H1 (cell line): ENCODE results near the gene RPIA. TPM values are rescaled to one million over a fixed set of nuclear protein-coding genes. Genes with fewer than 3 reads are reported as not detected.

Experiments used
- CTCF ChIA-PET: fragments of 300-600 bp; sonication (Branson Sonifier 250); formaldehyde crosslinking; loops from one replicate; lab custom pipeline; 2021; ENCODE audit not compliant: partially characterized antibody; lab: Charles Lee
- POLR2A ChIA-PET: fragments of 300-600 bp; sonication (Branson Sonifier 250); formaldehyde crosslinking; loops from one replicate; lab custom pipeline; 2021; ENCODE audit warnings: inconsistent platforms; ENCODE audit not compliant: partially characterized antibody; lab: Charles Lee
- DNase-seq, 2 experiments: peaks; one replicate each; pipeline versions ENCODE4 v3.0.0 to v3.0.0-alpha.2; 2010 to 2022; ENCODE audit warnings: low spot score in 2 of 2, low read depth in 1 of 2, mixed read lengths in 1 of 2
- FAIRE-seq: peaks from 2 replicates; lab custom pipeline; 2011; peaks lifted over from hg19 to GRCh38; lab: Jason Lieb, UNC
- H2AFZ ChIP-seq: 2 replicates; pipeline ENCODE4 v1.8.1; 2012; ENCODE audit warnings: low read length, inconsistent platforms
- H2AK5ac ChIP-seq: 2 replicates; pipeline ENCODE4 v1.6.1; 2013; ENCODE audit warnings: low read depth, low read length
- H2BK120ac ChIP-seq: replicated peaks from 2 replicates; pipeline ENCODE3; 2013; ENCODE audit warnings: low read depth, low read length, inconsistent platforms
- H2BK12ac ChIP-seq: 2 replicates; pipeline ENCODE4 v1.6.1; 2013; ENCODE audit warnings: low read depth, low read length
- H2BK15ac ChIP-seq: 2 replicates; pipeline ENCODE4 v1.6.1; 2013; ENCODE audit warnings: low read length
- H2BK20ac ChIP-seq: 2 replicates; pipeline ENCODE4 v1.6.1; 2013; ENCODE audit warnings: low read length
- H2BK5ac ChIP-seq: 2 replicates; pipeline ENCODE4 v1.6.1; 2013; ENCODE audit warnings: low read depth, low read length
- H3K14ac ChIP-seq: 2 replicates; pipeline ENCODE4 v1.6.1; 2013; ENCODE audit warnings: inconsistent platforms; ENCODE audit not compliant: insufficient read length
- H3K18ac ChIP-seq: 2 replicates; pipeline ENCODE4 v1.6.1; 2013; ENCODE audit warnings: low read length; ENCODE audit errors: extremely low read depth
- H3K23ac ChIP-seq: 2 replicates; pipeline ENCODE4 v1.6.1; 2013; ENCODE audit warnings: inconsistent platforms; ENCODE audit not compliant: insufficient read length
- H3K23me2 ChIP-seq: 2 replicates; pipeline ENCODE4 v1.6.1; 2013; ENCODE audit warnings: low read depth, low read length
- H3K27ac ChIP-seq: 2 replicates; pipeline ENCODE4 v1.6.1; 2011; ENCODE audit warnings: low read depth, low read length, inconsistent platforms
- H3K27me3 ChIP-seq, 4 experiments: replicated peaks in 1 of 4; 1 replicate in 1 of 4; 2 replicates in 3 of 4; pipeline versions ENCODE4 v1.6.1 to v1.8.1; 2011 to 2013; ENCODE audit warnings: low read length in 3 of 4, mild to moderate bottlenecking in 3 of 4, inconsistent platforms in 2 of 4, mixed read lengths in 2 of 4, moderate library complexity in 1 of 4; ENCODE audit not compliant: control insufficient read depth in 3 of 4, insufficient read depth in 3 of 4; ENCODE audit errors: extremely low read depth in 1 of 4
- H3K36me3 ChIP-seq, 4 experiments: 2 replicates each; pipeline versions ENCODE4 v1.6.1 to v1.8.1; 2011 to 2013; ENCODE audit warnings: mild to moderate bottlenecking in 4 of 4, low read length in 3 of 4, moderate library complexity in 2 of 4, control low read depth in 1 of 4, inconsistent platforms in 1 of 4; ENCODE audit not compliant: insufficient read depth in 4 of 4, control insufficient read depth in 2 of 4
- H3K4ac ChIP-seq: replicated peaks from 2 replicates; pipeline ENCODE3; 2013; ENCODE audit warnings: low read length, low read depth, mixed read lengths, inconsistent platforms; ENCODE audit not compliant: insufficient read length
- H3K4me1 ChIP-seq, 4 experiments: replicated peaks in 1 of 4; 1 replicate in 1 of 4; 2 replicates in 3 of 4; pipeline versions ENCODE4 v1.6.1 to v1.8.1; 2011 to 2013; ENCODE audit warnings: low read length in 3 of 4, inconsistent platforms in 2 of 4, mixed read lengths in 1 of 4; ENCODE audit not compliant: insufficient read depth in 4 of 4, control insufficient read depth in 3 of 4
- H3K4me2 ChIP-seq, 2 experiments: 2 replicates each; pipeline versions ENCODE4 v1.6.1 to v1.8.1; 2011 to 2013; ENCODE audit warnings: low read depth in 2 of 2, low read length in 2 of 2, control low read depth in 1 of 2, inconsistent platforms in 1 of 2, mild to moderate bottlenecking in 1 of 2; ENCODE audit not compliant: insufficient read depth in 1 of 2
- H3K4me3 ChIP-seq, 4 experiments: fragments of 200-600, 300-600 bp in 1 of 4; sonication (generic), shearing (Covaris generic), sonication (Bioruptor Twin) in 1 of 4; 2 replicates each; pipeline versions ENCODE4 v1.5.1 to v1.8.1; 2011 to 2016; ENCODE audit warnings: low read length in 4 of 4, low read depth in 3 of 4, control low read depth in 2 of 4, inconsistent platforms in 2 of 4, mild to moderate bottlenecking in 2 of 4, mixed read lengths in 1 of 4, moderate library complexity in 1 of 4; ENCODE audit not compliant: insufficient read depth in 2 of 4; ENCODE audit errors: extremely low read depth in 1 of 4
- H3K56ac ChIP-seq: replicated peaks from 2 replicates; pipeline ENCODE3; 2013; ENCODE audit warnings: low read depth, mild to moderate bottlenecking, mixed read lengths, low read length, inconsistent platforms; ENCODE audit not compliant: insufficient read length
- H3K79me1 ChIP-seq: 2 replicates; pipeline ENCODE4 v1.6.1; 2013; ENCODE audit warnings: low read depth, low read length, control low read depth
- H3K79me2 ChIP-seq, 2 experiments: 2 replicates each; pipeline versions ENCODE4 v1.6.1 to v1.8.1; 2012 to 2013; ENCODE audit warnings: low read length in 2 of 2, mild to moderate bottlenecking in 2 of 2, inconsistent platforms in 1 of 2; ENCODE audit not compliant: insufficient read depth in 2 of 2, control insufficient read depth in 1 of 2
- H3K9ac ChIP-seq, 4 experiments: replicated peaks in 1 of 4; 1 replicate in 1 of 4; 2 replicates in 3 of 4; pipeline versions ENCODE4 v1.6.1 to v1.8.1; 2011 to 2013; ENCODE audit warnings: low read depth in 3 of 4, low read length in 3 of 4, control low read depth in 2 of 4, mild to moderate bottlenecking in 2 of 4, moderate library complexity in 2 of 4, inconsistent platforms in 1 of 4; ENCODE audit errors: extremely low read depth in 1 of 4
- H3K9me3 ChIP-seq, 2 experiments: 2 replicates each; pipeline versions ENCODE4 v1.6.1 to v1.8.1; 2012 to 2013; ENCODE audit warnings: mild to moderate bottlenecking in 2 of 2, moderate library complexity in 2 of 2, control low read depth in 1 of 2, inconsistent platforms in 1 of 2, low read depth in 1 of 2, low read length in 1 of 2, mixed read lengths in 1 of 2; ENCODE audit not compliant: insufficient read depth in 2 of 2
- H4K20me1 ChIP-seq, 2 experiments: replicated peaks in 1 of 2; 2 replicates each; pipeline versions ENCODE3 to v1.8.1; 2011 to 2013; ENCODE audit warnings: inconsistent platforms in 2 of 2, low read length in 2 of 2, mild to moderate bottlenecking in 1 of 2; ENCODE audit not compliant: insufficient read depth in 2 of 2, control insufficient read depth in 1 of 2
- H4K5ac ChIP-seq: 2 replicates; pipeline ENCODE4 v1.6.1; 2013; ENCODE audit warnings: low read length, low read depth, mixed read lengths, inconsistent platforms; ENCODE audit not compliant: insufficient read length
- H4K8ac ChIP-seq: 2 replicates; pipeline ENCODE4 v1.8.0; 2013; ENCODE audit warnings: mild to moderate bottlenecking, moderate library complexity, low read length, inconsistent platforms; ENCODE audit not compliant: insufficient read depth; ENCODE audit errors: extremely low read depth
- H4K91ac ChIP-seq: replicated peaks from 2 replicates; pipeline ENCODE3; 2013; ENCODE audit warnings: low read length, mixed read lengths, inconsistent platforms; ENCODE audit not compliant: insufficient read length
- CEBPB ChIP-seq: IDR thresholded peaks from 2 replicates; pipeline ENCODE4 v1.6.1; 2012; ENCODE audit warnings: low read depth, low read length
- CHD2 ChIP-seq: IDR thresholded peaks from 2 replicates; pipeline ENCODE4 v1.6.1; 2012; ENCODE audit warnings: low read length, improper control_type of control experiment
- KDM1A ChIP-seq: fragments of 200-600, 300-600 bp; sonication (generic); IDR thresholded peaks from 2 replicates; pipeline ENCODE4 v1.7.1; 2016; ENCODE audit warnings: mild to moderate bottlenecking, low read length, borderline replicate concordance
- MAFK ChIP-seq: IDR thresholded peaks from 2 replicates; pipeline ENCODE4 v1.6.1; 2012; ENCODE audit warnings: low read depth, mild to moderate bottlenecking, improper control_type of control experiment, low read length
- RAD21 ChIP-seq, 2 experiments: IDR thresholded peaks in 1 of 2; conservative IDR thresholded peaks in 1 of 2; 2 replicates each; pipeline ENCODE4 v1.6.1; 2011; ENCODE audit warnings: low read depth in 2 of 2, low read length in 2 of 2, improper control_type of control experiment in 1 of 2, inconsistent platforms in 1 of 2, mild to moderate bottlenecking in 1 of 2, moderate library complexity in 1 of 2
- RNF2 ChIP-seq: fragments of 200-900, 300-1000 bp; sonication (generic); IDR thresholded peaks from 2 replicates; pipeline ENCODE4 v1.7.1; 2016; ENCODE audit warnings: borderline replicate concordance, low read depth, mild to moderate bottlenecking, antibody characterized with exemption, low read length; ENCODE audit not compliant: poor library complexity, severe bottlenecking; ENCODE audit errors: missing control alignments
- SIN3A ChIP-seq, 2 experiments: IDR thresholded peaks in 1 of 2; conservative IDR thresholded peaks in 1 of 2; 2 replicates each; pipeline ENCODE4 v1.6.1; 2011 to 2012; ENCODE audit warnings: low read length in 2 of 2, improper control_type of control experiment in 1 of 2, low read depth in 1 of 2, mild to moderate bottlenecking in 1 of 2
- SIX5 ChIP-seq: IDR thresholded peaks from 2 replicates; pipeline ENCODE4 v1.6.1; 2011; ENCODE audit warnings: mild to moderate bottlenecking, low read depth, low read length
- TAF1 ChIP-seq: IDR thresholded peaks from 2 replicates; pipeline ENCODE4 v1.6.1; 2011; ENCODE audit warnings: mild to moderate bottlenecking, low read depth, low read length
- TBP ChIP-seq: IDR thresholded peaks from 2 replicates; pipeline ENCODE4 v1.6.1; 2011; ENCODE audit warnings: low read depth, low read length, improper control_type of control experiment
- WGBS, 2 experiments: shearing (Covaris generic) in 1 of 2; methylation state at CpG; one replicate each; pipeline versions ENCODE4 v1.1.6 to v1.1.7; 2013 to 2015; ENCODE audit warnings: low lambda C conversion rate in 2 of 2, mixed read lengths in 2 of 2, inconsistent platforms in 1 of 2, low coverage in 1 of 2, missing lambda C conversion rate in 1 of 2; ENCODE audit not compliant: insufficient replicate concordance in 2 of 2, insufficient coverage in 1 of 2, insufficient read length in 1 of 2; ENCODE audit errors: extremely low coverage in 1 of 2, missing lambda C conversion rate in 1 of 2; 5-methylcytosine and 5-hydroxymethylcytosine counted together
- polyA plus RNA-seq, 7 experiments: library from polyadenylated mRNA; depleted of rRNA in 3 of 7; stranded (reverse) in 5 of 7; unstranded in 2 of 7; fragments of >200 nt in 5 of 7; fragments of 200-250 nt in 2 of 7; gene quantifications; 1 replicate in 5 of 7; 2 replicates in 1 of 7; 4 replicates in 1 of 7; pipeline versions ENCODE4 v1.2.1 to v1.2.3, GENCODE V29; 2011 to 2013; ENCODE audit warnings: missing spikeins in 2 of 7, mixed read lengths in 2 of 7
- total RNA-seq: library from RNA; stranded (reverse); fragmentation: NEBNext Ultra II Directional; extraction: Animal tissue kit (Norgen Biotek cat#: 25700); gene quantifications from 2 replicates; pipeline ENCODE4 v1.2.1, GENCODE V29; 2021
- TF ChIP-seq, protein P1 (sequence below): IDR thresholded peaks from 2 replicates; pipeline ENCODE4 v1.6.1; 2011; ENCODE audit warnings: low read depth, mild to moderate bottlenecking, low read length; ENCODE audit not compliant: insufficient read depth

The RPIA gene
- total and polyA plus RNA-seq, 2 of the 8 experiments (the other 6 are each of a cell fraction or from before 2014, with no cell fraction given) = 13.1 to 24.0 TPM

DNA sequence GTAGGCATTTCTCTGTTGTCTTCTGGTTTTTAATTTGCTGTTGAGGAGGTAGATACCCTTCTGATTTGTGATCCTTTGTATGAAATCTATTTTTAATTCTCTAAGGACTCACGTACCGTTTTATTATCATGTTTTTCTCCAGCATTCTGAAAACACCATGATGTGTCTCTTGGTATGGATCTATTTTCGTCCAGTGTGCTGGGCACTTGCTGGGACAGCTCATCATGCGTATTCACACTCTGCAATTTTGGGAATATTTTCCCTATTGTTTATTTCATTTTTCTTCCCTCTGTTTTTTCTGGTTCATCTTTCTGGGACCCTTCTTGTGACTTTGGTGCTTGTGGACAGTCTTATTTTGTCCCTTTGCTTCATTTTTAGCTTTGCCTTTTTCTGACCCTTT lies 21.9 kb downstream of the RPIA start:
- H4K5ac ChIP-seq = no peak overlapping the region
- no peak overlapping the region for H2BK12ac ChIP-seq
- FAIRE-seq (no peak), DNase-seq (no peak)
- CTCF ChIA-PET = interaction anchor here (0.7 kb wide), 1 partner anchor 400 kb away, joined by 4 read pairs; no protein-coding TSS in a partner anchor
- H3K27me3 ChIP-seq = no peaks in the 10 kb centered on the region
- H3K79me2 ChIP-seq = peaks cover 0 to 11% of the 10 kb centered on the region in 2 experiments; a peak in 2 of 4 replicates
- no peak overlapping the region for H2BK20ac ChIP-seq
- peaks cover 3 to 14% (median 5%) of the 10 kb centered on the region in 4 experiments; a peak in 4 of 7 replicates for H3K4me1 ChIP-seq
- TF ChIP-seq RNF2 = no peak
- TF ChIP-seq TAF1 = no peak
- TF ChIP-seq CEBPB = no peak
- TF ChIP-seq RAD21 (IDR thresholded peaks at IDR 0.05 in 1 of 2, conservative IDR thresholded peaks at IDR 0.05 in 1 of 2; ENCODE audit: low read depth in 2 of 2, low read length in 2 of 2) = no peak
- TF ChIP-seq, protein P1, sequence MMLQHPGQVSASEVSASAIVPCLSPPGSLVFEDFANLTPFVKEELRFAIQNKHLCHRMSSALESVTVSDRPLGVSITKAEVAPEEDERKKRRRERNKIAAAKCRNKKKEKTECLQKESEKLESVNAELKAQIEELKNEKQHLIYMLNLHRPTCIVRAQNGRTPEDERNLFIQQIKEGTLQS = no peak
- no peak for TF ChIP-seq TBP
- no peak for TF ChIP-seq CHD2
- TF ChIP-seq SIN3A (conservative IDR thresholded peaks at IDR 0.05 in 1 of 2, IDR thresholded peaks at IDR 0.05 in 1 of 2; ENCODE audit: low read depth in 1 of 2, low read length in 2 of 2) = no peak
- TF ChIP-seq KDM1A = no peak
- TF ChIP-seq MAFK = no peak
- no peak for TF ChIP-seq SIX5
- H3K9ac ChIP-seq = no peak overlapping the region
- 89% methylated on average over 4 of the region's 4 CpGs; no CpG with 5 or more reads in 1 of the 2 experiments for WGBS, 2 experiments
- H3K23me2 ChIP-seq = no peaks in the 10 kb centered on the region
- H3K14ac ChIP-seq = no peak overlapping the region
- POLR2A ChIA-PET = no interaction called here
- H3K79me1 ChIP-seq = no peaks in the 10 kb centered on the region; the same call in 1 of the 2 replicates
- no peak overlapping the region for H4K8ac ChIP-seq
- H3K27ac ChIP-seq = no peak overlapping the region
- no peak overlapping the region for H4K91ac ChIP-seq
- H3K4ac ChIP-seq = no peak overlapping the region
- no peak overlapping the region for H2BK120ac ChIP-seq
- no peak overlapping the region for H3K4me3 ChIP-seq
- peaks cover 0 to 5% (median under 1%) of the 10 kb centered on the region in 4 experiments; a peak in 2 of 8 replicates for H3K36me3 ChIP-seq
- no peak overlapping the region for H2BK15ac ChIP-seq
- H3K23ac ChIP-seq = no peak overlapping the region
- no peak overlapping the region for H3K4me2 ChIP-seq
- no peak overlapping the region for H2BK5ac ChIP-seq
- H2AFZ ChIP-seq = no peak overlapping the region
- H3K9me3 ChIP-seq = peaks cover 2 to 3% of the 10 kb centered on the region in 2 experiments
- no peaks in the 10 kb centered on the region for H4K20me1 ChIP-seq
- H3K56ac ChIP-seq = no peak overlapping the region
- no peak overlapping the region for H3K18ac ChIP-seq
- H2AK5ac ChIP-seq = no peak overlapping the region
